Epithelial cell of proximal tubule (primary cell): ENCODE results near the gene LBHD1. TPM values are rescaled to one million over a fixed set of nuclear protein-coding genes. Genes with fewer than 3 reads are reported as not detected.

Source experiments
- DNase-seq: peaks from one replicate; pipeline ENCODE4 v3.0.0-alpha.2; 2011; ENCODE audit warnings: low read depth
- H3K4me3 ChIP-seq: 2 replicates; pipeline ENCODE4 v1.5.1; 2011; ENCODE audit warnings: low read depth, mild to moderate bottlenecking, low read length
- CTCF ChIP-seq: conservative IDR thresholded peaks from 2 replicates; pipeline ENCODE4 v1.5.1; 2012; ENCODE audit warnings: low read depth, mild to moderate bottlenecking, low read length
- total RNA-seq: library from RNA; depleted of rRNA; stranded (reverse); fragments of >200 nt; gene quantifications from 2 replicates; pipeline ENCODE4 v1.2.3, GENCODE V29; 2015

The LBHD1 gene
- total RNA-seq, 1 donor from 2014 or later: 2.2 TPM

DNA sequence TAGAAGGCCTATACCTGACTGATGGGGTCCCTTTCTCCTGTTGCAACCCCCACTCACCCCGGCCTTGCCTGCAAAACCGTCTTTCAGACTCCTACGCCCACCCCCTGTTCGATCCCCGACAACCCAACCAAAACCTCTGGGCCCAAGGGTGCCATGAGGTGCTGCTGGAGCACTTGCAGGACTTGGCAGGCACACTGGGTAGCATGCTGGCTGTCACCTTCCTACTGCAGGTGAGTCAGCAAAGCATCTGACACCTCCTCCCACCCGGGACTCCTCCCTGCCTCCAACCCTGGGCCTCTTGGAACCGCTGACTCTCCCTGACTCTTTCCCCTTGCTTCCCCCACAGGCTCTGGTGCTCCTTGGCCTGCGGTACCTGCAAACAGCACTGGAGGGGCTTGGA lies 57.8 kb downstream of the LBHD1 start:
- DNase-seq: no peak
- H3K4me3 ChIP-seq: no peak overlapping the region

DNA sequence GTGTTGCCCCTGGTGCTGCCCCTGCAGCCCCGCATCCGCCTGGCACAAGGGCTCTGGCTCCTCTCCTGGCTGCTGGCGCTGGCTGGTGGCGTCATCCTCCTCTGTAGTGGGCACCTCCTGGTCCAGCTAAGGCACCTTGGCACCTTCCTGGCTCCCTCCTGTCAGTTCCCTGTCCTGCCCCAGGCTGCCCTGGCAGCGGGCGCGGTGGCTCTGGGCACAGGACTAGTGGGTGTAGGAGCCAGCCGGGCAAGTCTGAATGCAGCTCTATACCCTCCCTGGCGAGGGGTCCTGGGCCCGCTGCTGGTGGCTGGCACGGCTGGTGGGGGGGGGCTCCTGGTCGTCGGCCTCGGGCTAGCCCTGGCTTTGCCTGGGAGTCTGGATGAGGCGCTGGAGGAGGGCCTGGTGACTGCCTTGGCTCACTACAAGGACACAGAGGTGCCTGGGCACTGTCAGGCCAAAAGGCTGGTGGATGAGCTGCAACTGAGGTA lies 58.7 kb downstream of the LBHD1 start:
- peak overlapping the region; percentile 72 for H3K4me3 ChIP-seq
- DNase-seq: no peak
- no peak for TF ChIP-seq CTCF

More for the DNA sequence above, 57.8 kb downstream of the LBHD1 start:
- no peak for TF ChIP-seq CTCF

Other genes starting within 250 kb of the LBHD1 start
- 198 and 296 TPM in 2 replicates for gene AHNAK, start 125.5 kb downstream of the LBHD1 start, total RNA-seq
- gene EEF1G, start 98.4 kb downstream of the LBHD1 start, total RNA-seq: 2,115 and 2,170 TPM in 2 replicates
- gene TUT1, start 80.7 kb downstream of the LBHD1 start, total RNA-seq: 9.4 and 10.1 TPM in 2 replicates
- gene MTA2, start 70.4 kb downstream of the LBHD1 start, total RNA-seq: 109 and 153 TPM in 2 replicates
- 29.7 and 31.8 TPM in 2 replicates for gene EML3, start 59.5 kb downstream of the LBHD1 start, total RNA-seq
- gene ROM1, start 59.0 kb downstream of the LBHD1 start, total RNA-seq: 1.2 and 1.4 TPM in 2 replicates
- gene B3GAT3, start 50.3 kb downstream of the LBHD1 start, total RNA-seq: 43.6 and 67.7 TPM in 2 replicates
- 191 and 281 TPM in 2 replicates for gene GANAB, start 25.7 kb downstream of the LBHD1 start, total RNA-seq
- 19.4 and 26.5 TPM in 2 replicates for gene INTS5, start 19.0 kb downstream of the LBHD1 start, total RNA-seq
- gene C11orf98, start 7.1 kb downstream of the LBHD1 start, total RNA-seq: 125 and 129 TPM in 2 replicates
- 21.0 and 26.3 TPM in 2 replicates for gene CSKMT, start 7.0 kb downstream of the LBHD1 start, total RNA-seq
- gene UQCC3, start 594 bp downstream of the LBHD1 start, total RNA-seq: 18.6 and 27.9 TPM in 2 replicates
- 162 and 235 TPM in 2 replicates for gene UBXN1, start 6.8 kb upstream of the LBHD1 start, total RNA-seq
- not detected in 2 replicates for gene LRRN4CL, start 17.3 kb upstream of the LBHD1 start, total RNA-seq
- 42.1 and 96.6 TPM in 2 replicates for gene BSCL2, start 35.2 kb upstream of the LBHD1 start, total RNA-seq
- gene GNG3, start 35.4 kb upstream of the LBHD1 start, total RNA-seq: not detected in 2 replicates
- gene HNRNPUL2, start 55.2 kb upstream of the LBHD1 start, total RNA-seq: 8.0 and 8.5 TPM in 2 replicates
- gene TTC9C, start 56.2 kb upstream of the LBHD1 start, total RNA-seq: 35.7 and 39.1 TPM in 2 replicates
- gene ZBTB3, start 81.9 kb upstream of the LBHD1 start, total RNA-seq: 10.6 and 16.8 TPM in 2 replicates
- gene POLR2G, start 89.3 kb upstream of the LBHD1 start, total RNA-seq: 88.2 and 137 TPM in 2 replicates
- 12.4 and 26.8 TPM in 2 replicates for gene TAF6L, start 99.1 kb upstream of the LBHD1 start, total RNA-seq
- gene TMEM179B, start 115.1 kb upstream of the LBHD1 start, total RNA-seq: 52.8 and 97.7 TPM in 2 replicates
- 51.1 and 58.9 TPM in 2 replicates for gene TMEM223, start 119.7 kb upstream of the LBHD1 start, total RNA-seq
- 49.4 and 56.3 TPM in 2 replicates for gene NXF1, start 133.2 kb upstream of the LBHD1 start, total RNA-seq
- 21.2 and 28.6 TPM in 2 replicates for gene STX5, start 159.8 kb upstream of the LBHD1 start, total RNA-seq
- gene TEX54, start 160.6 kb upstream of the LBHD1 start, total RNA-seq: not detected in 2 replicates
- 55.3 and 87.4 TPM in 2 replicates for gene WDR74, start 167.3 kb upstream of the LBHD1 start, total RNA-seq
- gene SLC3A2, start 208.6 kb upstream of the LBHD1 start, total RNA-seq: 97.4 and 219 TPM in 2 replicates
- not detected in 2 replicates for gene CHRM1, start 249.1 kb upstream of the LBHD1 start, total RNA-seq